Neural cell (in vitro differentiated cells): ENCODE data around the gene FGD4.

Source experiments
- CTCF ChIP-seq: fragments of 450-650 bp; IDR thresholded peaks from 2 replicates; pipeline ENCODE4 v1.5.1; 2014; ENCODE audit warnings: antibody characterized with exemption, mild to moderate bottlenecking, moderate library complexity; ENCODE audit not compliant: poor library complexity, severe bottlenecking
- EZH2 ChIP-seq: fragments of 200-600, 300-800 bp; shearing (Covaris generic), sonication (generic); IDR thresholded peaks from 2 replicates; pipeline ENCODE4 v1.6.1; 2014; ENCODE audit warnings: antibody characterized with exemption, low read length, borderline replicate concordance, mild to moderate bottlenecking; ENCODE audit not compliant: insufficient read depth, poor library complexity, severe bottlenecking
- MXI1 ChIP-seq: fragments of 450-650 bp; conservative IDR thresholded peaks from 2 replicates; pipeline ENCODE4 v1.6.1; 2014; ENCODE audit warnings: antibody characterized with exemption, mild to moderate bottlenecking; ENCODE audit not compliant: poor library complexity, severe bottlenecking
- POLR2AphosphoS5 ChIP-seq: IDR thresholded peaks from 2 replicates; pipeline ENCODE4 v1.6.1; 2012
- REST ChIP-seq: IDR thresholded peaks from 2 replicates; pipeline ENCODE4 v1.6.1; 2012; ENCODE audit warnings: borderline replicate concordance
- SMC3 ChIP-seq: fragments of 450-650 bp; conservative IDR thresholded peaks from 2 replicates; pipeline ENCODE4 v1.6.1; 2014; ENCODE audit warnings: antibody characterized with exemption, mild to moderate bottlenecking, moderate library complexity; ENCODE audit not compliant: poor library complexity

- TF ChIP-seq CTCF (no peak), SMC3 (no peak), REST (no peak), EZH2 (no peak), POLR2AphosphoS5 (no peak), MXI1 (no peak)
These were observed 20.1 kb upstream of the FGD4 start for GRCh38 chr12:32379213-32379612.
